Measurements from ENCODE around the gene WDHD1. TPM values are rescaled to one million over a fixed set of nuclear protein-coding genes. Genes with fewer than 3 reads are reported as not detected.

WDHD1 gene
- total and polyA plus RNA-seq, 2 of the 8 experiments (the other 6 are each of a cell fraction or from before 2014, with no cell fraction given): 17.8 to 87.9 TPM

DNA sequence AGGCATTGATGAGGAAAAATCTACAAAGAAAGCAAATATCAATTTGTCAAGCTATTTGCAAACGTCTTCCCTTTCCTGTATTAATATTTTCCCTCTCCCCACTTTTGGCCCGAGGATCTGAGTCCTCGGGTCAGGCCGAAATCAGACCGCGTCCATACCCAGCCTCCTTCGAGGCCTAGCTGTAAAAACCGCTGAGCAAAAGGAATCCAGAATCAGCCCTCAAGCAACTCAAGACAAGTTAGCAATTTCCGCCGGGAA is 24.2 kb upstream of the WDHD1 start:
- peaks cover 4% of the 10 kb centered on the region; the same call in 1 of the 2 replicates for H3K23me2 ChIP-seq (ENCODE audit: low read depth, low read length)
- peak overlapping the region; percentile 46; the same call in 1 of the 2 replicates for H3K27ac ChIP-seq (ENCODE audit: low read depth, low read length)
- peak overlapping the region; percentile 32 to 69 for H3K4me2 ChIP-seq (ENCODE audit: insufficient read depth in 1 of 2, low read depth in 2 of 2, low read length in 2 of 2)
- no peak overlapping the region for H2AK5ac ChIP-seq (ENCODE audit: low read depth, low read length)
- H2BK15ac ChIP-seq (ENCODE audit: low read length): 0 out of 2 replicates have a peak overlapping the region, but pooled peaks have one; percentile 63
- H3K4me1 ChIP-seq (replicated peaks in 1 of 4; ENCODE audit: control insufficient read depth in 3 of 4, insufficient read depth in 4 of 4, low read length in 3 of 4): peaks cover 0 to 2% (median 0%) of the 10 kb centered on the region in 4 experiments; a peak in 5 of 7 replicates
- TF ChIP-seq CTBP2 (IDR thresholded peaks at IDR 0.05; ENCODE audit: borderline replicate concordance, insufficient read depth, insufficient read length, low read length) (no peak), BACH1 (IDR thresholded peaks at IDR 0.05; ENCODE audit: low read length) (no peak), KDM4A (IDR thresholded peaks at IDR 0.05; ENCODE audit: low read depth, low read length, severe bottlenecking) (no peak)
- H4K5ac ChIP-seq (ENCODE audit: insufficient read length, low read depth, low read length): peak overlapping the region; percentile 90
- no peak overlapping the region for H3K56ac ChIP-seq (replicated peaks; ENCODE audit: insufficient read length, low read depth, low read length)
- FAIRE-seq (no peak), DNase-seq (ENCODE audit: low read depth in 1 of 2, low spot score in 2 of 2) (no peak)
- peak overlapping the region; percentile 94 for H4K8ac ChIP-seq (ENCODE audit: extremely low read depth, insufficient read depth, low read length)
- H3K79me1 ChIP-seq (ENCODE audit: low read depth, low read length): no peaks in the 10 kb centered on the region; the same call in 1 of the 2 replicates
- ChIA-PET POLR2A (ENCODE audit: partially characterized antibody) (interaction anchor here (0.6 to 6.7 kb wide), 29 partner anchors 9 to 151 kb away, joined by 3 to 101 read pairs (median 6); partner anchors contain the start of genes DLGAP5, LGALS3, SOCS4 and WDHD1), CTCF (ENCODE audit: partially characterized antibody) (interaction anchor here (0.6 to 2.5 kb wide), 26 partner anchors 8 to 143 kb away, joined by 3 to 22 read pairs (median 4); partner anchors contain the start of genes SOCS4 and WDHD1)
- H3K9ac ChIP-seq (replicated peaks in 1 of 4; ENCODE audit: extremely low read depth in 1 of 4, low read depth in 3 of 4, low read length in 3 of 4): peak overlapping the region in 3 of 4 experiments; percentile 44 to 66 (median 50); a peak in 5 of 7 replicates
- peak overlapping the region; percentile 35 to 97 (median 94); a peak in 7 of 8 replicates for H3K4me3 ChIP-seq (ENCODE audit: extremely low read depth in 1 of 4, insufficient read depth in 2 of 4, low read depth in 3 of 4, low read length in 4 of 4)
- peaks cover 0 to 8% (median 0%) of the 10 kb centered on the region in 4 experiments; a peak in 1 of 8 replicates for H3K36me3 ChIP-seq (ENCODE audit: control insufficient read depth in 2 of 4, insufficient read depth in 4 of 4, low read length in 3 of 4)
- H2BK5ac ChIP-seq (ENCODE audit: low read depth, low read length): peak overlapping the region; percentile 13
- H2BK120ac ChIP-seq (replicated peaks; ENCODE audit: low read depth, low read length): peak overlapping the region; percentile 7
- no peaks in the 10 kb centered on the region for H3K9me3 ChIP-seq (ENCODE audit: insufficient read depth in 2 of 2, low read depth in 1 of 2, low read length in 1 of 2)
- peaks cover 2% of the 10 kb centered on the region in 2 experiments for H4K20me1 ChIP-seq (replicated peaks in 1 of 2; ENCODE audit: control insufficient read depth in 1 of 2, insufficient read depth in 2 of 2, low read length in 2 of 2)
- peak overlapping the region; percentile 62; the same call in 1 of the 2 replicates for H2BK12ac ChIP-seq (ENCODE audit: low read depth, low read length)
- no peak overlapping the region for H3K14ac ChIP-seq (ENCODE audit: insufficient read length)
- H3K79me2 ChIP-seq (ENCODE audit: control insufficient read depth in 1 of 2, insufficient read depth in 2 of 2, low read length in 2 of 2): peaks cover 20 to 41% of the 10 kb centered on the region in 2 experiments
- no peak overlapping the region for H3K23ac ChIP-seq (ENCODE audit: insufficient read length)
- H2BK20ac ChIP-seq (ENCODE audit: low read length): no peak overlapping the region
- peak overlapping the region; percentile 69 for H4K91ac ChIP-seq (replicated peaks; ENCODE audit: insufficient read length, low read length)
- 6% methylated on average over 10 of the region's 10 CpGs; no CpG with 5 or more reads in 1 of the 2 experiments for WGBS, 2 experiments (ENCODE audit: extremely low coverage in 1 of 2, insufficient coverage in 1 of 2, insufficient read length in 1 of 2, insufficient replicate concordance in 2 of 2, low coverage in 1 of 2, low lambda C conversion rate in 2 of 2, missing lambda C conversion rate in 1 of 2)
- peak overlapping the region; percentile 95 for H3K18ac ChIP-seq (ENCODE audit: extremely low read depth, low read length)
- no peak overlapping the region for H3K4ac ChIP-seq (replicated peaks; ENCODE audit: insufficient read length, low read depth, low read length)
- peak overlapping the region; percentile 35 for H2AFZ ChIP-seq (ENCODE audit: low read length)
- H3K27me3 ChIP-seq (replicated peaks in 1 of 4; ENCODE audit: control insufficient read depth in 3 of 4, extremely low read depth in 1 of 4, insufficient read depth in 3 of 4, low read length in 3 of 4): no peaks in the 10 kb centered on the region

Measured in H1 (cell line).